Activated CD4-positive, alpha-beta T cell treated with anti-CD3 and anti-CD28 coated beads, Interleukin-2, Interleukin-4, amounts not matched to agents 100 ng/mL and 50 ng/mL, durations not matched to agents 16 hours and 8 hours (primary cell): ENCODE data around the gene NPTX2.

Experiments used
- DNase-seq: peaks from one replicate; pipeline ENCODE4 v3.0.0-alpha.2; 2020; ENCODE audit warnings: low spot score

The NPTX2 gene

GRCh38 chr7:98618786-98619185, 1.7 kb downstream of the NPTX2 start:
- DNase-seq: no peak

DNA sequence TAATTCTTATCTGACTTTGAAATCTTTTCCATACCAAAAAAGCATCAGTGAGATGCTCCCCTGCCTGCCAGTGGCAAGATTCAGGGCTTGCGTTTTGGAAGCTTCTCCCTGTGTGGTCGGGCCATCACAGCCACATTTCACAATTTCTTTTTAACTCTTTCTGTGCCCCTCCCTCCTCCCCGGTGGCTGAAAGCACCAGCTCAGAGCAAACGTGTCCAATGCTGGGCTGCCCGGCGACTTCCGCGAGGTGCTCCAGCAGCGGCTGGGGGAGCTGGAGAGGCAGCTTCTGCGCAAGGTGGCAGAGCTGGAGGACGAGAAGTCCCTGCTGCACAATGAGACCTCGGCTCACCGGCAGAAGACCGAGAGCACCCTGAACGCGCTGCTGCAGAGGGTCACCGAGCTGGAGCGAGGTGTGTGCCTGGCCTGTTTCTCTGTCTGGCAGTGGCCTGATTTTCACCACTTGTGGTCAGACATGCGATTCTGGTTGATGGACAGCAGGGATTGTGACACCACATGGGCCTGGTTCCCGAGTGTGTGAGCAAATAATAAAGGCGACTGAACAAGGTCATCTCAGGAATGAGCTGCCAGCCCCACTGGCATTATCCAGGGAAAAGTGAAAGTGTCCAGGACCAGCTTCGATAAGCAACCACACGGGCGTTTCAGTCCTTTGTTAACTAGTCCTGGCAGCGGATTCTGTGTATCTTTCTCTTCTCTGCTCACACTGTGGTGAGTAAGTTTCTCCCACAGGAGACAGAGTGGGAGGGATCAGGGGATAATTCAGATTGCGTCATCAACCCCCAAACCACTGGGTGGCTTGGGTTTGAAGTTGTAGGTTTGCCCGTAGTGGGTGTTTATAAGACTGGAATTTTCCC, 2.6 kb downstream of the NPTX2 start:
- no peak for DNase-seq

- DNase-seq: no peak
Observed at GRCh38 chr7:98621573-98622482, 4.7 kb downstream of the NPTX2 start.

DNA sequence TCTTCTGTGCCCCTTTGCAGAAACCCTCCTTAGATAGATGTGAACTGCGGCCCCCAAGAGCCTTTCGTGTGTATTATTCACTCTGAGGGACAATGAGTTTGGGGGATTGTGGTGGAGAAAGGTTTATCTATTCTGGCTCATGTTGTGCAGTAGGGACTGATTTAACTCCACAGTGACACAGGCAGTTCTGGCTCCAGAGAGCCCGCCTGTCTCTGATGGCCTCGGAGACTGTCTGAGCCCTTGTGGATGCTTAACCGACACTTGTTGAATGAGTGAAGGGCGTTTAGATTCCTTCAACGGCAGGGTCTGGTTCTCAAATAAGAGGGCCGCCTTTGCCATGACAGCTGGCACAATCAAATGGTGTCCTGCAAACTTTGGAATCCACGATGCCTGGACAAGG, 5.8 kb downstream of the NPTX2 start:
- no peak for DNase-seq

DNA sequence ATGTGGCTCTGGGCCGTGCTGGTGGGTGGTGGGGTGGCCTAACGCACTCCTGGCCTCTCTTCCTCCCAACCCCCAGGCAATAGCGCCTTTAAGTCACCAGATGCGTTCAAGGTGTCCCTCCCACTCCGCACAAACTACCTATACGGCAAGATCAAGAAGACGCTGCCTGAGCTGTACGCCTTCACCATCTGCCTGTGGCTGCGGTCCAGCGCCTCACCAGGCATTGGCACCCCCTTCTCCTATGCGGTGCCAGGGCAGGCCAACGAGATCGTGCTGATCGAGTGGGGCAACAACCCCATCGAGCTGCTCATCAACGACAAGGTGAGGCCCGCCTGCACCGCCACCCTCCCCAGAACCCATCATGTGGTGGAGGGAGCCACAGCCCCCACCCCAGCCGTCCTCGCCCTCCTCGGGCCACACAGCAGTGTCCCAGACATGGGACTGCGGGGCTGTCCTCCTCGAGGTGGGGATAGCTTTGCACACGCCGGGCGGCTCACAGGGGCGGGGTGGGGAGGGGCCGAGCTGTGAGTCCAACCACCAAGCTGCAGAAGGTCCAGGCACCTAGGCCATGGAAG, 7.8 kb downstream of the NPTX2 start:
- DNase-seq: no peak

DNA sequence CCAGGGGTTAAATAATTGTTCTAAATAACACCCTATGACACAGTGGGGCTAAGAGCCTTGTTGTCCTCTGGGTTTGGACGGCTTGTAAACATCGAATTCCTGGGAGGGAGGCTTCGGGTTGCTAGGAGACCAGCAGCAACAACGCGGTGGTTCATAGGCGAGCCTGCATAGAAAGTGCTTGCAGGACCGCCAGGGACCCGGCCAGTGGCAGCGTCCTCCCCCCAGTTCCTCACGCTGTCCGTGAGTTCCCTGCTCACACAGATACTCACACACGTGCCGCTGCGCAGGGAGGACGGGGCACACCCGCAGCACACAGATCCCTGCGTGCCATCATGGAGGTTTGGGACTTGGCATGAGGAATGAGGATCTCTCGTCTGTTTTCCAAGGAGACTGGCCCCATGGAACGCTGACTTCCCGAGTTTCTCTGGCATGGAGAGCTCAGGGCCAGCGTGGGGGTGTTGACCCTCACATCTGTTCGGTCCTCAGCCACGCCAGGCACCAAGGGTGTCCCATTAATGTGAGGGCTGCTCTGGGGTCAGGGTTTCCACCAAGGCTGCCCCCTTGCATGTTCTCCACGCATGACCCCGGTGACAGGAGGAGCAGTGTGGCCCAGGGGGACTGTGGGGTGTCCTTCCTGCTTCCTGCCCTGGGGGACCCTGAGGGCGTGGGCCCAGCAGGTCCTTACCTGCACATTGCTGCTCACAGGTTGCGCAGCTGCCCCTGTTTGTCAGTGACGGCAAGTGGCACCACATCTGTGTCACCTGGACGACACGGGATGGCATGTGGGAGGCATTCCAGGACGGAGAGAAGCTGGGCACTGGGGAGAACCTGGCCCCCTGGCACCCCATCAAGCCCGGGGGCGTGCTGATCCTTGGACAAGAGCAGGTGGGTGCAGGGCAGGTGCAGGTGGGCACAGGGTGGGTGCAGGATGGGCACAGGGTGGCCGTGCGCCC, 9.7 kb downstream of the NPTX2 start:
- DNase-seq: no peak

DNA sequence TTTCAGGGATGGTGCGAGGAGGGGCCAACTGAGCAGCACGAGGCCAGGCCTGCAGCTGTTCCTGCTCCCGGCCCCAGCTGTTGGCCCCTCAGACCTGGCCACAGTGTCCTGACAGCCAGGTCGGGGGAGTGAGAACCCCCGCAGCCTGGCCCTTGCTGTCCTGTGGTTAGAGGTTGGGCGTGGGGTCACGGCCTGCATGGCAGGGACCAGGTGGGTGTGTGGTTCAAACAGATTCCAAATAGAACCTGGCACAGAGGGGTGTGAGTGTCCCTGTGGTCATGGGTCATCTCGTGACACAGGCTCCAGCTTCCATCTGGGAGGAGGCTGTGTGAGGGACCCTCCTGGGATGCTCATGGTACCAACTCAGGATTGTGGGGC, 10.3 kb downstream of the NPTX2 start:
- no peak for DNase-seq

DNA sequence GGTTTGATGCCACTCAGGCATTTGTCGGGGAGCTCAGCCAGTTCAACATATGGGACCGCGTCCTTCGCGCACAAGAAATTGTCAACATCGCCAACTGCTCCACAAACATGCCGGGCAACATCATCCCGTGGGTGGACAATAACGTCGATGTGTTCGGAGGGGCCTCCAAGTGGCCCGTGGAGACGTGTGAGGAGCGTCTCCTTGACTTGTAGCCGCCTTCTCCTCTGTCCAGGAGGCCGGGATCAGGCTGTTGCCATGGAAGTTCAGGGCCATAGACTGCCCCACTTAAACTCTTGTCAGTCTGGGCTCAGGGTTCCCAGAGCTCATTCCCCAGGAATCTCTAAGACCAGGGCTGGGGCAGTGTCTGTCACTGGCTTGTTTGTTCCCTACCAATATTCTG, 11.3 kb downstream of the NPTX2 start:
- DNase-seq: no peak

DNA sequence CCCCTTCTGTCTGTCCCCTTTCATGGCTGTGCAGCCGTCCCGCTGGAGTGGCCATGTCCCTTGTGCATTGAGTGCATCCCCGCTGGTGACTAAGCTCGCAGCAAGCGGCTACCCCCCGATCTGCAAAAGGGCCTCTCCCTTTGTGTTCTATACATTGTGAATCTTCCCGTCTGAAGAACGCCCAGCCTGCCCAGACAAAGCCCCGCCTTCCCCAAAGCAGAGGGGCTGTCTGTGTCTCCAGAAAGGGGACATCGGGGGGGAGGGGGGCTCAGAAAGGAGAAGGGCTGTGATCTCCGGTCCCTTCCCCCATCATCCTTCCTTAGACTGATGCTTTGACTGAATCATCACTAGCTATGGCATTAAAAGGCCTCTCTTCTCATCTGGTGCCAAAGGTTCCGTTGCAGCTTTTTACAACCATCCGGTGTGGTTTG, 11.9 kb downstream of the NPTX2 start:
- no peak for DNase-seq

- DNase-seq: no peak
Observed at GRCh38 chr7:98630149-98630548, 13.1 kb downstream of the NPTX2 start.

DNA sequence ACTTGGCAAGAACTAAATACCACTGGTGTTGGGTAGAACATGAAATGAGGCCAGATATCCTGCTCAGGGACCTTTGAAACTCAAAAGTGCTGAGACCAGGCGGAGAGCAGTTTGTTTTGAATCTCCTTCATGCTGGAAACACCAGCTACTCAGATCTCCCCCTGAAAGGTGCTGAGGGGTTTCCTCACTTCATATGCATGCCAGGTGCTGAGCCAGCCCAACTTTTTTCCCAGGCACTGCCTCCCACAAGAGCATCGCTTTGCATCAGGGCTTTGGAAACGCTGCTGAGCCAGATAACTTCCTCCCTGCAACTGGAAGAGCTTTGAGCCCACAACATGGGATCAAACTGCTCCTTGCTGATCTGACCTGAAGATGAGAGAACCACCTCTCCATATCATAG, 13.7 kb downstream of the NPTX2 start:
- DNase-seq: no peak

DNA sequence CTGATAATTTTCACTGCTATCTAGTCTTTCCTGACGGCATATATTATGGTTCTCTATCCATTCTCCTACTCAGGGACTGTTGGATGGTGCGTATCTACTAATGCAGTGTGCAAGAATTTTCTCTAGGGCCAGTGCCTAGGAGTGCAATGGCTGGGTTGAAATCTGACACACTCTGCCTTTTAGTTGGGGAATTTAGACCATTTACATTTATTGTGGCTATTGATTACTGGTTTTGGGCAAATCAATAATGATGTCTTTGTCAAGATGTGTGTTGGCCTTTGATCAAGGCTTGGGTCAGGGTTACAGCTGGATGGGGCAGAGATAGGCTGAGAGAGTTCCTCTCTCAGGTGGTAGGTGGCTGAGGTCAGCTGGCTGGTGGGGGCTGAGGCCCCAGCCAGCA, 21.8 kb downstream of the NPTX2 start:
- DNase-seq: no peak

DNA sequence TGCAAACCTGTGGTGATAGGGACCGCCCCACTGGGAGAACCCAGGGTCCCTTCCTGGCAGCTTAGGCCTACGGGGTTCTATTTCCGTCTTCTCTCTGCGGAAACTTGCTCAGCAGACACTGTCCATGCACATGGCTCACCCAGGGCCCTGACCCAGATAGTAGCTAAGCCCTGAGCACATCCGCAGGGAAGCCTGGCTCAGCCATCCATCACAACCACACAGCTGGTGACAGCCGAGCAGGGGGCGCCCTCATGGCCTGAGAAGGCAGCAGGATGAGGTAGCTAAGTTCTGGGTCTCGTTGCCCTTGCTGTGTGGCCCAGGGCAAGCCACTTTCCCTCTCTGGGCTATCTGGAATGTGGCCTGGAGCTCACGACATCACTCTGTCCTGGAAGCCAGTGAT, 23.3 kb downstream of the NPTX2 start:
- no peak for DNase-seq

- DNase-seq: no peak
Observed at GRCh38 chr7:98641646-98642500, 24.8 kb downstream of the NPTX2 start.

GRCh38 chr7:98643236-98643985, 26.3 kb downstream of the NPTX2 start:
- no peak for DNase-seq

- DNase-seq: no peak
Observed at GRCh38 chr7:98646465-98646864, 29.4 kb downstream of the NPTX2 start.

- DNase-seq: no peak
Observed at GRCh38 chr7:98647326-98647725, 30.2 kb downstream of the NPTX2 start.

- DNase-seq: no peak
Observed at GRCh38 chr7:98651760-98652159, 34.7 kb downstream of the NPTX2 start.

DNA sequence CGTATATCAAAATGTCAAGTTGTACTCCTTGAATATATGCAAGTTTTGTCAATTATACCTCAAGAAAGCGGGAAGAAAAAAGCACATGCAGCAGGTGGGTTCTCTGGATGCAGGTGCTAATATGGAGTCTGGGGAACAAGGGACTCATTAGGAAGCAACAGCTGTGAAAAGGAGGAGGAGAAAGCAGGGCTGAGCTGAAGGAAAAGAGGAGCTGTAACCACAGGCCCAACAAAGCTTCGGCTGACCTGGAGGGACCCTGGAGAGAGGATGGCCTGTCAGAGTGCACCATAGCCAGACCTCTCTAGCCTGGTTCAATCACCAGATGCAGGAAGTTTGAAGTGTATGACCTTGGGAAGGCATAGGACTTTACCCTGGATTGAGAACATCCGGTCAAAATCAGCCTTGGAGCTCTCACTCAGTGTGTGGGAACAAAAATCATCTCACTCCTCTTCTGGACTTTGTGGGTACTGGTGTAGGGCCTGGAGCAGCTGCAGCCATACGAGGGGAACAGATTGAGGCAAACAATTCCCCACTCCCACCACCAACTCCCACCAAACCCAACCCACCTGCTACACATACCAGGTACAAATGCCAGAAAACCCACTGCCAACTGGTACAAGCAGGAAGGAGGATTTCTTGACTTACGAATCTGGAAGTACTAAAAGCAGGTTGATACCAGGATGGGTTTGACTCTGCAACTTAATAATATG, 36.7 kb downstream of the NPTX2 start:
- DNase-seq: no peak
